Measurements from ENCODE around the gene KIF26B.

The KIF26B gene

DNA sequence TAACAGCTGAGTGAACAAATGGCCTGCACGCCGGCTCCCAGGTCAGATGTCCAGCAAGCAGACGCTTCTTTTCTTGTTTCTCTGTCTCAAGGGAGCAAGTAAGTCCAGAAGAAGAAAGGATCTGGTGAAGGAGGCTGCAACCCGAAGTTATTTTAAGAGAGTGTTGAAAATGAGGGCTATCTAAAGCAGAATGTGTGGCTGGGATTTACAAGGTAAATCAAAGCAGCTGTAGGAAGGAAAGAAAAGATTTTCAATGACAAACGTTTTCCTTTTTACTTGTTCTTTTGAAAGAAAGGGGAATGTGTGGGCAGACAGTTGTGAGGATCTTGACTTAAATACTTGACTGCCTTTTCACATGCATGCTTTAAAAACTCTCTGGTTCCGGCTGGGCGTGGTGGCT is 311.5 kb downstream of the KIF26B start:
- no peak for DNase-seq (ENCODE audit: low read depth)

DNA sequence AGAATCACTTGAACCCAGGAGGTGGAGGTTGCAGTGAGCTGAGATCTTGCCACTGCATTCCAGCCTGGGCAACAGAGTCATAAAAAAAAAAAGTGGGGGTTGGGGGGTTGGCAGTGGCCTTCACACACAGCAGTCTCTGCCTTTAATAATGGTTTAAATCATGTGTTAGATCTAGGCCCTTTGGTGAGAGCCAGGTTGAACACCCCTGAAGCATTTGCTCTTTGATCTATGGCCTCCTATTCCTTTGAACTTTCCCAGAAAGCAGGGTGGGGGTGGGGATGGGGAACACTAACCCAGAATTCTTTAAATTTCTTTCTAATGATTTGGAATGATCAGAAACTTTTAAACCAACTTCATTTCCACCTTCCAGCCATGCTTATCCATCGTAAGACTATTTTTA is 313.0 kb downstream of the KIF26B start:
- DNase-seq (ENCODE audit: low read depth): no peak

DNA sequence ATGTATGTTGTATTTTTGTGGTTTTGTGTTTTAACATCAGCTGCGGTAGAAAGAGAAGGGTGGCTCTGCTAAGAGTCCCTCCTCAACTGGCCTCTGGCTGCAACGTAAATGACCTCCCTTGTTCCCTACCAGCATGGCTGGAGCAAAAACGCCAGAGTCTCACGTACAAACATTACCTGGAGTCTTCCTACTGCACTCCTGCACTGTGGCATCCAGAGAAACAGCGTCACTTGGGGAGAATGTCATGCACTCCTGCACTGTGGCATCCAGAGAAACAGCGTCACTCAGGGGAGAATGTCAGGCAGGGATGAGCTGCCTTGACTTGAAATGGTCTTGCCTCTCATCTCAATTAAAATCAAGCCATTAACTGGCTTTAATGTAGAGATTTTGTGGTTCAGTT is 314.2 kb downstream of the KIF26B start:
- DNase-seq (ENCODE audit: low read depth): no peak

DNA sequence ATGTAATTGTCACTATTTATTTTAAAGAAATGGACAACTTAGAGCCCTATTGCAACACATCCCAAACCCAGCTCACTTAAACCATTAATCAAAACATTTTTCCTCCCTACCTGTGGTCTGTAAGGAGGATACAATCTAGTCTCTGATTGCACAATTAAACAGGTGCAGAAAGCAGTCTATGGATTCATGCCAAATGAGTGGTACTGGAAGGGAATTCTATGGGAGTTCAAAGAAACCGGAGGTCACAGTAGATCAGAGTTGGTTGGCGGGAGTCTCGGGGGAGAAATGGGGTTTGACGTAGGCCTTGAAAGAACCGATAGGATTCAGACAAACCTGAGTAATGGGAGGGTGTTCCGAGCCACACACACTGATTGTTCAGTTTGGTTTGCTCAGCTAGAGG is 314.9 kb downstream of the KIF26B start:
- DNase-seq (ENCODE audit: low read depth): no peak

DNA sequence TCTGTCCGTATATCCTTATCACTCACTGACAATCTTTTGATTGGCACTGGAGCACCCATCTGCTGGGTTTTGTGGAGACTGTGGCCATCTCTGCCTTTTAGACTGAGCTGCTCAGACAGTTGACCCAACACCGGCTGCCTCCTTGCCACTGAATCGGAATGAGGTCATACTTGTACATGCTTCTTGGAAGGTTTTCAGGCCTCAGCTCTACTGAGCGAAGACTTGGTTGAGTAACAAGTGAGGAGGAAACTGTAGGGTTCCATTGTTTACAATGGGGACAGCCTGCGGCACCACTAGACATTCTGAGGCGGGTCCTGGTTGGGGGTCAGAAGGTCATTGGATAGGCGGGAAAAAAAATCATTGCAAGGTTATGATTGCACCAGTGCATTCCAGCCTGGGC is 320.3 kb downstream of the KIF26B start:
- DNase-seq (ENCODE audit: low read depth): no peak

DNA sequence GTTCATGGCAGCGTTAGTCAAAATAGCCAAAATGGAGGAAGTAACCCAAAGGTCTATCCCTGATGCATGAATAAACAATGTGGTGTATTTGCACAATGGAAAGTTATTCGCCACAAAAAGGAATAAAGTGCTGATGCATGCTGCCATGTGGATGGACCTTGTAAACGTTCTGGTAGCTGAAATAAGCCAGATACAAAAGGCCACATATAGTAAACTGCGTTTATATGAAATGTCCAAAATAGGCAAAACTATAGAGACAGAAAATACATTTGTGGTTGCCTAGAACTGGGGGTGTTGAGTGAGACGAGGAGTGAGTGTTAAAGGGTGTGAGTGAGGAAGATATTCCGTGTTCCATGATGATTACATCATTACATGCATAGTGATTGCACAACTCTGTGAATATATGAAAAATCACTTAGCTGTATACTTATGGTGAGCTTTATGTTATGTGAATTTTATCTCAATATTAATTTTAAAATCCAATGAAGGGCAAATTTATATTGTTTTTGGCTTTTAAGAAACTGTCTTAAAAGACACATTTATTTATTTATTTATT is 321.3 kb downstream of the KIF26B start:
- DNase-seq (ENCODE audit: low read depth): no peak

DNA sequence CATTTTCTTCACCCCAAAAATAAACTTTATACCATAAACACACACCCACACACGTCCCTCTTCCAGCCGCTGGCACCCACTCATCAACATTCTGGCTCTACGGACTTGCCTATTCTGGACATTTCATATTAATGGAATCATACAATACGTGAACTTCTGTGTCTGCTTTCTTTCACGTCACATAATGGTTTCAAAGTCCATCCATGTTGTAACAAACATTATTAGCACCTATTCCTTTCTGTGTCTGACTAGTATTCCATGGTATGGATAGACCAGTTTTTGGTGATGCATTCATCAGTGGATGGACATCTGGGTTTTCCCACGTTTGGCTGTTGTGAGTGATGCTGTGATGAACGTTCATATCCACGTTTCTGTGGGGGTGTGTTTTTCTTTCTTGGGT is 323.2 kb downstream of the KIF26B start:
- no peak for DNase-seq (ENCODE audit: low read depth)

DNA sequence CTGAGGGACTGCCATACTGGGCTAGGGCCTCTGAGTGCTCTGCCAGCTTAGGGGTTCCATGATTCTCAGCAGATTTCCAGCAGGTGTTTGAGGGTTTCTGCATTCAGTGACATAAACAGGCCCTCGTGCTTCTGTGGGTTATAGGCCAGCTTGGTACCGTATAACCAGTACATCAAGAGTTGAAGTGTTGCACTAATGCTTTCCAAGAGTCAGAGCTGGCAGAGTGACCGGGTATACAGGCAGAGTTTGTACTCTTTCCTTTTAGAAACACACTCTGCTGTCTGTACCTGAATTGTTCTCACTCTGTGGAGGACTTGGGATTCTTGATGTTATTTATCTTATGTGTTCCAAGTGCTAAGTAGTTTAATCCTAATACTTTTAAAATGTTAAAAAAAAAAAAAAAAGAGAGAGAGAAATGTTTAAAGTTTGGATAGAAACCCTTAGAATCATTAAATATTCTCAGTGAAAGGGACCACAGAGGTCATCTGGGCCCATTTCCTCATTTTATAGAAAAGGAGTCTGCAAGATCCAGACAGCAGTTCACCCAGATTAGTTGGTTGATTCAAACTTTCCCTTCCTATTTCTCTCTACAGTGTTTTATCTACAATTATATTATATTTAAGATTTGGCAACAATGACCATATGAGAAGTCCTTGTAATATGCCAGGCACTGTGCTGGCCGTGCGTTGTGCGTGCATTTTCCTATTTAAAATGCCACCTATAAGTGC is 325.8 kb downstream of the KIF26B start:
- DNase-seq (ENCODE audit: low read depth): no peak

DNA sequence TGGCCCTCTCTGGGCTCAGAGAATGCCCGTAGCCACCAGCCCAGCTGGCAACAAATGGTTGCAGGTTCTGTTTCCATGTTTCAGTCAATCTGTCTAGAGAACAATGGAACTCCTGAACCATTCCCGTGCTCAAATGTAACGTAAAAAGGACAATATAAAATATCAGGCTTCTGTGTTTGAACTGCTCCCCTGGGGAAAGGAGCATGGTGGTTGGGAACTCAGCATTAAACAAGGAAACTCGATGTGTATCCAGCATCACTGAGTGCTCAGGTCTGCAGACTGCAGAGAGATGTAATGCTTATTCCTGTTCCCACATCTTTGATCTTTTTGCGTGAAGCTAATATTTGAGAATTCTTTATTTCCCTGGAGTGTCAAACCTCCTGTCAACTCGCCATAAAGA is 326.5 kb downstream of the KIF26B start:
- no peak for DNase-seq (ENCODE audit: low read depth)

DNA sequence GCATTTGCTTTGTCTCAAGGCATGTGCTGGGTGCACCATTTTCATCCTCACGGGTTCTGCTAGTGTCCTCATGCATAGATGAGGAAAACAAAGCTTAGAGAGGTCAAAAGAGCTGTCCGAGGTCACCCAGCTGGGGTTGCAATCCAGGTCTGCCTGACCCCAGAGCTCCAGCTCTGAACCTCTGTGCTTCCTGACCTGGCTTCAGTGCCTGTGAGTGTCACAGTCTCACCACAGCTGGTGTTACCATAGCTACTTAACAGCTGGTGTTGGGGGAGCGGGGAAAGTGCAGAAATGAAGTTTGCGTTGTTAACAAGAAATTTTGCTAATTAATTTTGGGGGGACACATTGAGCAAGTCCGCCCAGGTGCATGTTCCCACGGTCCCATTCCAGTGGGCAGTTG is 328.5 kb downstream of the KIF26B start:
- no peak for DNase-seq (ENCODE audit: low read depth)

DNA sequence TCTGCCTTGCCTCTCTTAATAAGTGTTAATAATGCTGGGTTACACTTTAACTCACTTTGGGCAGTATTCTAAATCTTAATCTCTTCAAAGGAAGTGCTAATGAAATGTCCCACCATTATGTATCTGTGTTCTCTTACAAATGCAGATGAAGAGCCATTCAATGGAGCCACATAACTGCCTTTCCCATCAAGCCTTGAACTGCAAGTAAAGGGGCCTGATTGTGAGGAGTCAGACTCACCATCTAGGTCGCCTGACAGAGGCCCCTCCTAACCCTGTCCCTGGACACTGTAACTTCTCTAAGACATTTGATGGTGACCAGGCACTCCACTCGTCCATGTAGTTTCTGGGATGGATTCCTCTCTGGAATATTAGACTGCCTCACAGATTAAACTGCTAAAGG is 329.4 kb downstream of the KIF26B start:
- DNase-seq (ENCODE audit: low read depth): no peak

DNA sequence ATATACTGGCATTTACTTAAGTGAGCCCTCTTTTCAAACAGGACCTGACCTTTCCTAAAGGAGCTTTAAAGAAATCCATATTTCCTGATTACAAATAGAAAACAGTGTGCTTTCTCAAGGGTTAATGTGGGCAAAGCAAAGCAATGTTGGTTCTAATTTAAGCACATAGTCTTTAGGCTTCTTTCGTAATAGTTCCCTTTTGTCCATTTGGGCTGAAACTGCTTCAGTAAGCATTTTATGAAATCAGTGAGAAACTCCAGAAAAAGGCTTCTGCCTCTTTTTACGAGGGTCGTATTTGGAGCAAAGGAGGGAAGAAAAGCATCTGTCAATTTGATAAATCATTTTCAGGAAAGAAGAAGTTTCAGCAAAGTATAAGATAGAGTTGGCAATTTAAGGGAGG is 331.2 kb downstream of the KIF26B start:
- DNase-seq (ENCODE audit: low read depth): no peak

DNA sequence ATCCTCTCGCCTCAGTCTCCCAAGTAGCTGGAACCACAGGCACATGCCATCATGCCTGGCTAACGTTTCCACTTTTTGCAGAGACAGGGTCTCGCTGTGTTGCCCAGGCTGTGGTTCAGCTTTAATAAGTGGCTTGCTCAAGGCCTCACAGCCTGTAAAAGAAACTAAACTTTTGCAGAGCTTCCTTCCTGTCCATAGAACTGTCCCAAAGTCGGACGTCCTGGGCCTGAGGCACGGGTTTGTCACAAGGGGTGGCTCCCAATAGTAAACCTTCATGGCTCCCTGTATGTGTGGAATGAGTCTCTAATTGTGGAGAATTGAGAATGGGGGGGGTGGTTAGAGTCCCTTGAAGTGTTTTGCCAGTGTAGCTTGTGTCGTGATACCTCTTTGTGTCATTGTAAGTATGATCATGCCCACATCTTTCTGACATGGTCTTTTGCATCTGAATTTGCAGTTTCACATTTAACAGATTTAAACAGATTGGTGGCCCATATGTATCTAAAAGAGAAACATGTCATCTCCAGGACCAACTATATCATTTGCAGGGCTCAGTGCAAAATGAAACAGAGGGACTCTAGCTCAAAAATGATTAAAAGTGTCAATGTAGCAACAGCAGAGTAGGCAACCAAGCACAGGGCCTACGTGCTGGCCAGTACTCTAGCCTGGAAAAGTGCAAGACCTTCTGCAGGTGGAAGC is 332.1 kb downstream of the KIF26B start:
- DNase-seq (ENCODE audit: low read depth): no peak

DNA sequence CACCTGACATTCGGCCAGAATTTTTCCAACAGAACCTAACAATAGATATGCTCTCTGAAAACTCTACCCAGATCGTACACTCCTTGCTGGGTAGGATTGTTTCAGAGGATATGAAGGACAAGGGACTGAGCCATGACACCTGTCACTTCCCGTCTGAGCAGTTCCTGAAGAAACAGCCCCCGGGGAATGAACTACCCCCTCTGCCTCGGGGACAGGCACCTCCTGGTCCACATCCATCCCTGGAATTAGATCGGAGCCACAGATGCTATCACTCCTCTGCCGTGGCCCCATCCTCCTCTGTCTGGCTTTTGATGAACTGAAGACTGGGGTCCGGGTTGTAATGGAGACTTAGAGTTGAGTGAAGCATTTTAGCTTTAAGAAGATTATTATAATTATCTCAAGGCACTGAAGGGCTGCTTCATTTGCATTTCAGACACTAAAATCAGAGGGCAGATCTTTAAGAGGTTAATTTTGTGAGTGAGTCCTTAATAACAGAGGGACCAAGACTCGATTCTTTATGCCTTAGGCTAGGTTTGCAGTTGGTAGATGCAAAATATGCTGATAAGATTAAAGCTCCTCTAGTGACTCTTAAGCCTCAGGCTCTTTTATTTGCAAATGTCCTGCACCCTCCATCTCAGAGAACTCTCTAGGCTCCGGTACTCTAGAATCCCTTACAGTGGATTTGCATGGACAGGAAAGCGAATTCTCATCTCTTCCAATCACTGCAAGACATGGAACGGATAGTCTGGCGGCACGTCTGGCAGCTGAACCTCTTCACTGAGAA is 333.8 kb downstream of the KIF26B start:
- DNase-seq (ENCODE audit: low read depth): no peak

DNA sequence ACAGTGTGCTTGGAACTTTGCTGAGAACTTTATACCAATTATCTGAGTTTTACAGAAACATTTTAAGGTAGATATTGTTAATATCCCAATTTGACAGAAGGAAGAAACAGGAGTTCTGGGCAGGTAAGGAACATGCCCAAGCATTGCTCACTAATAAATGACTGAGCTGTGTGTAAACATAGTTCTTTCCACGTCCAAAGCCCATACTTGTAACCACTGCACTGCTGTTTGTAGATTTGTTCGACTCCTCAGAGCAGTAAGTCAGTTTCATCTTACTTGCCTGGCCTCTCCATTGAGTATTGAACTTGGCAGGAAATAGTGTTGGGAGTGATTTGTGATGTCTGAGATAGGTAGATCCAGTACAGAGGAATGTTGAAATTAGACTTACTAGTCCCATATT is 335.1 kb downstream of the KIF26B start:
- DNase-seq (ENCODE audit: low read depth): no peak

DNA sequence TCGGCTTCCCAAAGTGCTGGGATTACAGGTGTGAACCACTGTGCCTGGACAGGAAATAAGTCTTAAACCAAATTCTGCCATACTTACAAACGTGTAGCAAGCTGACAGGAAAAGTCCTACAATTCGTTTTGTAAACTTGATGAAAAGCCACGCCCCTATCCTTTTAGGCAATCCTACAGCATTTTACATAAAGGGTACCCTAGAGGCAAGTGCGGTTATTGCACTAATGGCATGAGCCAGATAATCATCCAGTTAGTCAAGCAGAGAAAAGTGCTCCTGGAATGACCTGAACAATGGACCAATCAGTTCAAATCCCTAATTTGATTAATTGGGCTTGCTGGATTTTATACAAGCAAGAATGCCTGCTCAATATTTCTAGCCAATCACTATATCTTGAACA is 338.2 kb downstream of the KIF26B start:
- no peak for DNase-seq (ENCODE audit: low read depth)

DNA sequence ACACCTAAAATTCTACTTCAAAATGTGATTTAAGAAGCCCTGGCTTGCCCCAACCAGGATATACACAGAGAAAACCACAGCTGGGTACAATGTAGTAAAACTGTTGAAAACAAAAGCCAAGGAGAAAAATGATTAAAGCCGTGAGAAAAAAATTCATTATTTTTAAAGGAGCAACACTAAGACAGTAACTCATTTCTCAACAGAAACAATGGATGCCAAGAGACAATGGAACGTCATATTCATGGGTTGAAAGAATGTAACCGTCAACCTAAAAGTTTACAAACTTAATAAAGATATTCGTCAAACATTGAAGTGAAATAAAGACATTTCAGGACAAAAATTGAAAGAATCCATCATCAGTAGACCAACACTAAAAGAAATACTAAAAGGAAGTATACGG is 340.9 kb downstream of the KIF26B start:
- no peak for DNase-seq (ENCODE audit: low read depth)

DNA sequence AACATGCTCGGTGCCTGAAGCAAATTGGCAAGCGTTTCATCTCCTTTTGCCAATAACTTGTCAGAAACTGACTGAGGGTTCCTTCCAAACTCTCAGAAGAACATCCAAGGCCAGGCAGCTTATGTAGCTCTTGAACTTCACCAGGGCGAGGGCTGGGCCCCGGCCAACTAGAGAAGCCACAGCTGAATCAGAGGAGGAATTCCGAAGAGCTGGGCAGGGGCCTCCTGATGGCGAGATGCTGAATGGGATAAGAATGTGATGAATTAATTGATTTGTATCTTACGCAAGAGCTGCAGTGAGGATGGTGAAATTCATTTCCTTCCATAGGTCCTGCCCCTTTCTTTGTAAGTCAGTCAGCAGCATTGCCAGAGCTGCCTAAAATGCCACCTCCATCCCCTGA is 345.8 kb downstream of the KIF26B start:
- no peak for DNase-seq (ENCODE audit: low read depth)

DNA sequence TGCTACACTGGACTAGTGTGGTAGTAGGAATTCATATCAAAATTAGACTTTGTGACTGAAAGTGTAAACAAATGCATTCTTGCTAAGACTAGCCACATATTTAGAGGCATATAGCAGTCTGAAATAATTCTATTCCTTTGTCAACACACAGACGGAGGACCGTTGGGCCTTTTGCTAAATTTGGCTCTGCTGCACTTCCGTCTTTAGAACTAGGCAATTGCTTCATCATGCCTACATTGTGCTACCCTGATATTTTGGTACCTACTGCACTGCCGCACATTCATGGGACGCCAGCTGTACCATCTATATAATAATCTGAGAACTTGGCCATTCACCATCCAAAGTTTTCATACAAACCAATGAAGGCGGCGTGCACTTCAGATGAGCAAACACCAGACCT is 346.8 kb downstream of the KIF26B start:
- DNase-seq (ENCODE audit: low read depth): no peak

DNA sequence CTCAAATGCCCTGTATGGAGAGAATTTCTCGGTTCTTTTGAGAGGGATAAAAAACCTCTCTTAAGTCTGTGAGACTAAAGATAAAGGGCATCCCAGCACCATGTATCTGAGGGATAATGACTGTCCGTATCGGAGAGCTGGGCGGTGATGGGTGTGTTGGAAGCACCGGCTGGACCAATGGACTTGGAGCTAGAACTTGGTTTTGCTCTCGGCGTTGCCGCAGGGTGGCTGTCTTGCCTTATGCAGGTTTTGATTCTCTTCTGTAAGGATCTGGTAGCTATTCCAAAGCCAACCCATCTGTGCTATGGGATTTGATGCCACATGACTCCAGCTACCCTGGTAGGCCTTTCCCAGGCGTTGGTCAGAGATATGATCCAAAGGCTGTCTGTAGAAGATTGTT is 348.8 kb downstream of the KIF26B start:
- DNase-seq (ENCODE audit: low read depth): no peak

DNA sequence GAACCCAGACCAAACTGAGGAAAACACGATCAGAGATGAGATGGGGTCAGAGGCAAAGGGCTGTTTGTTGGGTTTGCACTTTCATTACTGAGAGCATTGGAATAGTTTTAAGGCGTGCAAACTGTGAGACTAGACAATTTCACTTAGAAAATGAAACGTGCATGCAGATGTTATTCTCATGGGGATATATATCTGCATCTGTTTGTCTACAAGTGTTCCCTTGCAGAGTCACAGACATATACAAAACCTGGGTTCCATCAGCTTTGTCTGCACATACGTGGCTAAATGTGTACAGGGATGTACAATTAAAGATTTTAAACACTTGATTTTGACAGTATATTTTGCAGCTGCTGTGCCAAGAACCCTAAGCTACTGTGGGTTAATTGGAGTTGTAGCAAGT is 355.4 kb downstream of the KIF26B start:
- no peak for DNase-seq (ENCODE audit: low read depth)

DNA sequence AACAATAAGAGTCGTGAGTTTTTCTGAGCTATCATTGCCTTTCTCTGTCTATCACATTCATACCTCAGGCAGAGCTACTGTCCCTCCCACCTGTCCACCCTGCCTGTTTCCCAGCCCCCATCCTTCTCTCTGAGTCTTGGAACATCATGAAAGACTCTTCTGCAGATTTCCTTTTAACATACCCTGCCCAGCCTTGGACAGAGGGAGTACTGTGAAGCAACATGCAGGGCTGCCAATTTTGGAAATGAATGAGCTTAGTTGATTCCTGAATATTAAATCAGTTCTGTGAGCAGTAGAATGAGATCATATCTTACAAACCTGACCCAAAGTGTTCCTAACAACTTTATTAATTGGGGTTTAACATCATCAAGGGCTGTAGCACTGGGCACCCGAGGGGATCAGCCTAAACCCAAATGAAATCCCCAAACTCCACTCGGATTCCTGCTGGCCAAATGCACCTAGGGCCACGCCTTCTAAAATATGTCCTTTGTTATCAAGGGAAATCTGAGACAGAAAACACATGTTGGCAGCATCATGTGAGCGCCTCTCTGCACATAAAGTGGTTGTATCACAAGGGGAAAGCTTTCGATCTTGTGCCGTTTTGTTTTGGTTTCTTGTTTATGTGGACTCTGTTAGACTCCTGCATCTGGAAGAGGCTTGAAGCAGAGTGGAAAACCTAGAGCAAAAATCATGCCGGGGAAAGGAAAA is 357.6 kb downstream of the KIF26B start:
- DNase-seq (ENCODE audit: low read depth): no peak

All from activated T-helper 1 cell treated with Interleukin-2 at 50 U/mL for 16 hours (primary cell).